Keratinocyte (primary cell): Measurements from ENCODE around the gene WAC.

Source experiments
- EZH2 ChIP-seq: IDR thresholded peaks from one replicate; pipeline ENCODE4 v1.6.1; 2012; ENCODE audit warnings: inconsistent platforms, mild to moderate bottlenecking, low read length, moderate library complexity
- TF ChIP-seq, protein P1 (sequence below), 3 experiments: IDR thresholded peaks in 1 of 3; conservative IDR thresholded peaks in 1 of 3; optimal IDR thresholded peaks in 1 of 3; 2 replicates in 2 of 3; 3 replicates in 1 of 3; pipeline versions ENCODE3 to v1.5.1; 2011; ENCODE audit warnings: low read length in 3 of 3, mild to moderate bottlenecking in 3 of 3, moderate library complexity in 2 of 3, control low read depth in 1 of 3, inconsistent platforms in 1 of 3; ENCODE audit not compliant: insufficient read depth in 2 of 3; ENCODE audit errors: extremely low read depth in 1 of 3

DNA sequence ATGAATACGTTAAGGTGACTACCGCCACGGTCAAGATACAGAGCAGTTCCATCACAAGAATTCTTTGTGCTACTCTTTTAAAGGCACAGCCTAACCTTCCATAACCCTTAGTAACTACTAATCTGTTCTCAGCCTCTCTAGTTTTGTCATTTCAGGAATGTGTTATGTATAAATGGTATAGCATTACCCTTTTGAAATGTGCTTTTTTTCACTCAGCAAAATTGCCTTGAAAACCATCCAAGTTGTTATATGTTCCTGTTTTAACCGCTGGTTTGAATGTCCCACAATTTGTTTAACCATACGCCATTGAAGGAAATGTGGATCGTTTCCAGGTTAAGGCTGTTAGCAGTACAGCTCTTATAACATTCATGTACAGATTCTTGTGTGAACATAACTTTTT, 32.0 kb downstream of the WAC start:
- TF ChIP-seq, protein P1, sequence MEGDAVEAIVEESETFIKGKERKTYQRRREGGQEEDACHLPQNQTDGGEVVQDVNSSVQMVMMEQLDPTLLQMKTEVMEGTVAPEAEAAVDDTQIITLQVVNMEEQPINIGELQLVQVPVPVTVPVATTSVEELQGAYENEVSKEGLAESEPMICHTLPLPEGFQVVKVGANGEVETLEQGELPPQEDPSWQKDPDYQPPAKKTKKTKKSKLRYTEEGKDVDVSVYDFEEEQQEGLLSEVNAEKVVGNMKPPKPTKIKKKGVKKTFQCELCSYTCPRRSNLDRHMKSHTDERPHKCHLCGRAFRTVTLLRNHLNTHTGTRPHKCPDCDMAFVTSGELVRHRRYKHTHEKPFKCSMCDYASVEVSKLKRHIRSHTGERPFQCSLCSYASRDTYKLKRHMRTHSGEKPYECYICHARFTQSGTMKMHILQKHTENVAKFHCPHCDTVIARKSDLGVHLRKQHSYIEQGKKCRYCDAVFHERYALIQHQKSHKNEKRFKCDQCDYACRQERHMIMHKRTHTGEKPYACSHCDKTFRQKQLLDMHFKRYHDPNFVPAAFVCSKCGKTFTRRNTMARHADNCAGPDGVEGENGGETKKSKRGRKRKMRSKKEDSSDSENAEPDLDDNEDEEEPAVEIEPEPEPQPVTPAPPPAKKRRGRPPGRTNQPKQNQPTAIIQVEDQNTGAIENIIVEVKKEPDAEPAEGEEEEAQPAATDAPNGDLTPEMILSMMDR (optimal IDR thresholded peaks at IDR 0.05 in 1 of 3, IDR thresholded peaks at IDR 0.05 in 1 of 3, conservative IDR thresholded peaks at IDR 0.05 in 1 of 3; ENCODE audit: extremely low read depth in 1 of 3, insufficient read depth in 2 of 3, low read length in 3 of 3), result no peak
- no peak for TF ChIP-seq EZH2
